H1 (cell line): ENCODE results near the gene PLEKHG1.

ENCODE experiments used
- CHD1 ChIP-seq: IDR thresholded peaks from 2 replicates; pipeline ENCODE4 v1.6.1; 2012; ENCODE audit warnings: low read depth, low read length, improper control_type of control experiment
- CHD2 ChIP-seq: IDR thresholded peaks from 2 replicates; pipeline ENCODE4 v1.6.1; 2012; ENCODE audit warnings: low read length, improper control_type of control experiment
- CTCF ChIP-seq, 3 experiments: IDR thresholded peaks; 1 replicate in 2 of 3; 2 replicates in 1 of 3; pipeline versions ENCODE4 v1.5.1 to v1.6.1; 2011; ENCODE audit warnings: low read length in 3 of 3, mild to moderate bottlenecking in 3 of 3, inconsistent platforms in 2 of 3, low read depth in 1 of 3, moderate library complexity in 1 of 3; ENCODE audit not compliant: insufficient read depth in 1 of 3; ENCODE audit errors: control extremely low read depth in 1 of 3
- JUND ChIP-seq: IDR thresholded peaks from 2 replicates; pipeline ENCODE4 v1.6.1; 2011; ENCODE audit warnings: mild to moderate bottlenecking, improper control_type of control experiment, low read length
- NRF1 ChIP-seq: IDR thresholded peaks from 2 replicates; pipeline ENCODE4 v1.6.1; 2011; ENCODE audit warnings: mild to moderate bottlenecking, low read depth, low read length, improper control_type of control experiment
- POLR2A ChIP-seq, 2 experiments: IDR thresholded peaks; 1 replicate in 1 of 2; 2 replicates in 1 of 2; pipeline ENCODE4 v1.6.1; 2011; ENCODE audit warnings: low read depth in 2 of 2, low read length in 2 of 2, mild to moderate bottlenecking in 2 of 2; ENCODE audit errors: control extremely low read depth in 1 of 2
- POLR2AphosphoS5 ChIP-seq: IDR thresholded peaks from 2 replicates; pipeline ENCODE4 v1.6.1; 2011; ENCODE audit warnings: low read depth, low read length
- TF ChIP-seq, protein P1 (sequence below): IDR thresholded peaks from 2 replicates; pipeline ENCODE4 v1.6.1; 2011; ENCODE audit warnings: low read length, improper control_type of control experiment

DNA sequence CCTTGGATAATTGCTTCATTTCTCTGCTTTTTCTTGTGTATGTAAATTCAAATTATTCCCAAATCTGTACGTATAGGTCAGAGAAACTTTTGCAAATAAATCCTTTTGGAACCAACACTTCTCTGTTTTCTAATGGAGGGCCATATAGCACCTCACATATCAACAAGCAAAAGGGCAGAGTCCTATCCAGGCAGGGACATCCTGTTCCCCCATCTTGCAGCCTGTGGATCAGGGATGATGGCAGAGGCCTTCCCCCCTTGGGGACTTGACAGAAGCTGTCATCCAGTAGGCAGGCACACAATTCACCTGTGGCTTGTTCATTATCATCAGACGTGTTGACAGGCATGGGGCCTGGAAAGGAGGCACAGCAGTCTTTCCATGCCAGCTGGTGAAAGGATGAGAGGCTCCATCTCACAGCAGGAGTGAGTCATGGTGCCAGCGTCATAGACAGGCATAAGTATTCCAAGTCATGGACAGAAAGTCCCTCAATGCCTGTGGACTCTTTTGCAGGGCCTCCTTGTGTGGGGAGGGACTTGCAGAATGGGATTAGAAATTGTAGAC, 31.8 kb upstream of the PLEKHG1 start:
- no peak for TF ChIP-seq POLR2AphosphoS5
- no peak for TF ChIP-seq CTCF (IDR thresholded peaks at IDR 0.05; ENCODE audit: control extremely low read depth in 1 of 3, insufficient read depth in 1 of 3, low read depth in 1 of 3, low read length in 3 of 3)
- no peak for TF ChIP-seq NRF1
- TF ChIP-seq JUND, result no peak
- TF ChIP-seq POLR2A (IDR thresholded peaks at IDR 0.05; ENCODE audit: control extremely low read depth in 1 of 2, low read depth in 2 of 2, low read length in 2 of 2), result no peak
- TF ChIP-seq CHD1, result no peak
- TF ChIP-seq, protein P1, sequence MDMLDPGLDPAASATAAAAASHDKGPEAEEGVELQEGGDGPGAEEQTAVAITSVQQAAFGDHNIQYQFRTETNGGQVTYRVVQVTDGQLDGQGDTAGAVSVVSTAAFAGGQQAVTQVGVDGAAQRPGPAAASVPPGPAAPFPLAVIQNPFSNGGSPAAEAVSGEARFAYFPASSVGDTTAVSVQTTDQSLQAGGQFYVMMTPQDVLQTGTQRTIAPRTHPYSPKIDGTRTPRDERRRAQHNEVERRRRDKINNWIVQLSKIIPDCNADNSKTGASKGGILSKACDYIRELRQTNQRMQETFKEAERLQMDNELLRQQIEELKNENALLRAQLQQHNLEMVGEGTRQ, result no peak
- no peak for TF ChIP-seq CHD2
